Epithelial cell of proximal tubule (primary cell): ENCODE results near the gene PTGER3. TPM values are rescaled to one million over a fixed set of nuclear protein-coding genes. Genes with fewer than 3 reads are reported as not detected.

Source experiments
- DNase-seq: peaks from one replicate; pipeline ENCODE4 v3.0.0-alpha.2; 2011; ENCODE audit warnings: low read depth
- H3K4me3 ChIP-seq: 2 replicates; pipeline ENCODE4 v1.5.1; 2011; ENCODE audit warnings: low read depth, mild to moderate bottlenecking, low read length
- total RNA-seq: library from RNA; depleted of rRNA; stranded (reverse); fragments of >200 nt; gene quantifications from 2 replicates; pipeline ENCODE4 v1.2.3, GENCODE V29; 2015
- TF ChIP-seq, protein P1 (sequence below): conservative IDR thresholded peaks from 2 replicates; pipeline ENCODE4 v1.5.1; 2012; ENCODE audit warnings: low read depth, mild to moderate bottlenecking, low read length

PTGER3 gene
- total RNA-seq, 1 donor from 2014 or later = 0.75 TPM

DNA sequence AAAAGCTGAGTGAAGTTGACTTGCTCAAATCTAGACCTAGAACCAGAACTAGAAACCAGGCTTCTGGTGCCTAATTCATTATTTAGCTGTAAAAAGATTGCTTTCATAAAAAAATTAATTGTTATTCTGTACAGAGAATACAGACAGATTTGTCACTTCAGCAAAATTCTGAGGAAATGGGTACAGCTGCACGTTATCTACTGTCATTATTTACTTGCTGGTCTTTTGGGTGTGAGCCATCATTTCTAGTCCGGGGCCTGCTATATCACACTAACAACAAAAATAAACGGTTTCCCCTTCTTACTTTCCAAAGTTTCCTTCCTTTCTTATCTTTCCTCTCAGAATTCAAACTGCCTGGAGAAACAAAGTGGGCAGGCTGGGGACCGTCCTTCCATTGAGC, 68.3 kb downstream of the PTGER3 start:
- DNase-seq = no peak
- no peak overlapping the region for H3K4me3 ChIP-seq
- TF ChIP-seq, protein P1, sequence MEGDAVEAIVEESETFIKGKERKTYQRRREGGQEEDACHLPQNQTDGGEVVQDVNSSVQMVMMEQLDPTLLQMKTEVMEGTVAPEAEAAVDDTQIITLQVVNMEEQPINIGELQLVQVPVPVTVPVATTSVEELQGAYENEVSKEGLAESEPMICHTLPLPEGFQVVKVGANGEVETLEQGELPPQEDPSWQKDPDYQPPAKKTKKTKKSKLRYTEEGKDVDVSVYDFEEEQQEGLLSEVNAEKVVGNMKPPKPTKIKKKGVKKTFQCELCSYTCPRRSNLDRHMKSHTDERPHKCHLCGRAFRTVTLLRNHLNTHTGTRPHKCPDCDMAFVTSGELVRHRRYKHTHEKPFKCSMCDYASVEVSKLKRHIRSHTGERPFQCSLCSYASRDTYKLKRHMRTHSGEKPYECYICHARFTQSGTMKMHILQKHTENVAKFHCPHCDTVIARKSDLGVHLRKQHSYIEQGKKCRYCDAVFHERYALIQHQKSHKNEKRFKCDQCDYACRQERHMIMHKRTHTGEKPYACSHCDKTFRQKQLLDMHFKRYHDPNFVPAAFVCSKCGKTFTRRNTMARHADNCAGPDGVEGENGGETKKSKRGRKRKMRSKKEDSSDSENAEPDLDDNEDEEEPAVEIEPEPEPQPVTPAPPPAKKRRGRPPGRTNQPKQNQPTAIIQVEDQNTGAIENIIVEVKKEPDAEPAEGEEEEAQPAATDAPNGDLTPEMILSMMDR = no peak

DNA sequence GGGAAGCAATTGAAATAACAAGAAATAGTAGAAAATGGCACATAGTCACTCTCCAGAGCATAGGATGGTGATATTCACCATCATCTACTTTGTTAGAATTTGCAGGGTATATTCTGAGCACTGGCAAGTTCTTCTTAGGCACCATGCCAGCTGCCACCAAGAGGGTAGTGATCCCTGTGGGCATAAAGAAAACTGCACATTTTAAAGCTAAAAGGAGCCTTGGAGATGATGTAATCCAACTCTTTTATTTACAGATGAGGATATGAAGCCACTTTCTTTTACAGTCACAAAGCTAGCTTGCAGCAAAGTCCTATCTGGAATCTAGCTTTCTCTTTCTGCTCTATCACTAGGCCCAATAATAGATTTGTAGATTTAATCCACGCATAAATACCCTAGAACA, 69.0 kb downstream of the PTGER3 start:
- H3K4me3 ChIP-seq = no peak overlapping the region
- DNase-seq = no peak
- TF ChIP-seq, protein P1 = no peak

DNA sequence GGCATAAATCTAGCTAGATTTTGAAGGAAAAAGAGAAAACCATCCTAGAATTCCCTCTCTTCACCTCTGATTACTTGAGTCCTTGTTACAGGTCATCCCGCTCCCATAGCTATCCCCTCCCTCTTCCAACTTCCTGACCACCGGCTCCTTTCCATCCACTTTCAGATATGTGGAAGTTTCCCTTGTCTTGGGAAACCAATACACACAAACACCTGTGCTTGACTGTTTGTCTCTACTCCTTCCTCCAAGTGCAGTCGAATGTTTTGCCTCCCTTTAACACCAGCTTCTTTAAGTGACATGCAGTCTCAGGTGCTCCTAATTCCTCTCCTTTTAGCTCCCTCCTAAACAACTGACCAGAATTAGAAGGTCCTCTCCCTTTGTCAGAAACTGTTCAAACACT, 70.0 kb downstream of the PTGER3 start:
- no peak for DNase-seq
- H3K4me3 ChIP-seq = no peak overlapping the region
- TF ChIP-seq, protein P1 = no peak

DNA sequence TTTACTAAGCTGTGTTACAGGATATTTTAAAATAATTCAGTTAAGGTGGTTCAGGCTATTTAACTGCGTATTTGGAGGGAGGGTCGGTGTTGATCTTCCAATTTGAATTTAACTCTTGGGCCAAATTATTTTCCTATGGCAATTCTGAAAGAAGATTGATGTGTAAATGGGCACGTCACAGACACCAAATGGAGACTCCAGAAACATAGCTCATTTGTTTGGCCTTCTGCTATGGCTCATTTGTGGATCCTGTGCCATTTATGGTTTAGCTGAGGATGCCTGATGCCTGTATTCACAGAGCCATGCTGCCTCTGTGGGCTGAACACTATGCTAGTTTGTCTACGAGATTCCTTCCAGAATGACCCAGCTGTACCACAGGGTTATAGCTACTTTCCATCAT, 70.6 kb downstream of the PTGER3 start:
- DNase-seq = no peak
- H3K4me3 ChIP-seq = no peak overlapping the region
- TF ChIP-seq, protein P1 = no peak

DNA sequence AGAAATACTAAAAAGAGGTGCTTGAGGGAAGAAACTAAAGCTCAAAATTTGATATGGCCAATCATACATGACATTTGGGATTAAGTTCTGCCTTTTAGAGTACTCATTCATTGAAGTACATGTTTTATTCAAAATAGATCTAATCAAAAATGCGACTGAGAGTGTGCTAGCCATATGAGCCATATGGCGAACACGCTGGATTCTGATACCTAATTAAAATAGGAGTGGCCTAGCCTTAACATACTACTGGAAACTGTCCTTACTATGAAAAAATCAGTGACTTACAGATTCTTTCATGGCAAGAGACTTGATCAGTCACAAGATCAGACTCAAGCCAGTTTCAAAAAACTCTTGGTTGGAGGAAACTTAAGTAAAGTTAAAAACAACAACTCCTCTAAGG, 73.9 kb downstream of the PTGER3 start:
- DNase-seq = no peak

DNA sequence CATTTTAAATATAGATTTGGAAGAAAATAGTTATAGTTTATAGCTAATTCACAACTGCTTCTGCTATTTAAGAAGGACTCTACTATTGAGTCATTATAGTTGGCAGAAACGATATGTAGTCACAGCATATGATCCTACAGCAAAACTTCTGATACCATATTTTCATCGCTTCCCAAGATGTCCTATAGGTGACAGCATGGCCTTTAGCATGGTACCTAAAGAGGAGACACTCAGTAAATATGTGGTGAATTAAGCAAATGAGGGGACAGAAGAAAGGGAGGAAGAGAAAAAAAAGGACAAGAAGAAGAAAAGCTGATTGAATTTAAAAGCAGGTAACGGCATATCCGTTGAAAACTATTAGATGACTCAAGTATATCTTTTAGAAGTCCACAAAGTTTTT, 77.2 kb downstream of the PTGER3 start:
- no peak for DNase-seq
- no peak overlapping the region for H3K4me3 ChIP-seq
- TF ChIP-seq, protein P1 = no peak

More for the DNA sequence above, 73.9 kb downstream of the PTGER3 start:
- H3K4me3 ChIP-seq = no peak overlapping the region
- TF ChIP-seq, protein P1 = no peak

DNA sequence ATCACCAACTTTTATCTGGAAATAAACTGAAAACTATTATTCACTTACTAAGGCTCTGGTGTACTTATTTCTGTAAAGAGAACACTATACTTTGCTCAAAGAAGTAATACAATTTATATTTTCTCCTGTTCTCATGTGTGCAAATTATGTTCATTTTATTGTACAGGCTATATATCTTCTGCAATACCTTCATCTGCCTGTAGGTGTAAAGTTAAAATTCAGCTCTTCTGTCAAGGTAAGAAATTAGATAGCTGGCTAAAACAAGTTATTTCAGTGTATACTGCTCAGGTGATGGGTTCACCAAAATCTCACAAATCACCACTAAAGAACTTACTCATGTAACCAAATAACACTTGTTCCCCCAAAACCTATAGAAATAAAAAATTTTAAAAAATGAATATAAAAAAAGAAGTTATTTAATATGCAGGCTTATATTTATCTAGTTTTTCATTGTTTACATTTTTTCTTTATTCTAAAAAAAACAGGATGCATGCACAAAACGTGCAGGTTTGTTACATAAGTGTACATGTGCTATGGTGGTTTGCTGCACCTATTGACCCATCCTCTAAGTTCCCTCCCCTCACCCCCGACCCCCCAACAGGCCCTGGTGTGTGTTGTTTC, 81.5 kb downstream of the PTGER3 start:
- TF ChIP-seq, protein P1 = peak; percentile 40
- no peak for DNase-seq
- no peak overlapping the region for H3K4me3 ChIP-seq
